ENCODE results near the gene ARID3A. TPM values are rescaled to one million over a fixed set of nuclear protein-coding genes. Genes with fewer than 3 reads are reported as not detected.

ARID3A gene
- total RNA-seq, 1 experiment from 2014 or later = 116 TPM

DNA sequence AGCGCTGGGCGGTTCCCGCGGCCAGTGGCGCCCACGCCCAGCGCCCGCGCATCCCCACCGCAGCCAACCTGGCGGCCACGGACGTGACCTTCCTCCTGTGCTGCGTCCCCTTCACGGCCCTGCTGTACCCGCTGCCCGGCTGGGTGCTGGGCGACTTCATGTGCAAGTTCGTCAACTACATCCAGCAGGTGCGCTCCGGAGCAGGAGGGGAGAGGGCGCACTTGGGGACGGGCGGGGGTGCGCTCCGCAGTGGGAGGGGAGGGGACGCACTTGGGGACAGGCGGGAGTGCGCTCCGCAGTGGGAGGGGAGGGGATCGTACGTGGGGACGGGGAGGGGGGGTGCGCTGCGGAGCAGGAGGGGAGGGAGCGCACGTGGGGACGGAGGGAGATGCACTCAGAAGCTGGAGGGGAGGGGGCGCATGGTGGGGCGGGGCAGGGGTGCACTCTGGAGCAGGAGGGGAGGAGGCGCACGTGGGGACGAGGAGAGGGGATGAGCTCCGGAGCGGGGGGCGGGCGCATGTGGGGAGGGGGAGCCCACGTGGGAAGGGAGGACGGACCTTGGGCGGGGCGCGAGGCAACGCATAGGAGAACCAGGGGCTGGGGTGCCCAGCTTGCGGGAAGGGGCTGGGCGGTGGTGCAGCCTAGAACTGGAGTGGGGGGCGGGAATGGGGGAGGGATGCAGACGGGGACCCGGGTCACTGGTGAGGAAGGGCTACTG lies 7.2 kb upstream of the ARID3A start:
- H3K9me3 Mint-ChIP-seq = no peaks in the 10 kb centered on the region
- no peaks in the 10 kb centered on the region for H3K36me3 Mint-ChIP-seq
- peak; percentile 64 for DNase-seq (ENCODE audit: low spot score)
- H3K4me1 Mint-ChIP-seq = peaks cover 8% of the 10 kb centered on the region
- no peak overlapping the region for H3K27ac Mint-ChIP-seq
- POLR2A ChIA-PET = interaction anchor here (0.6 to 1.3 kb wide), 2 partner anchors 77 to 146 kb away, joined by 3 to 4 read pairs; no protein-coding TSS in a partner anchor
- TF ChIP-seq TP53 (CRISPR knock-in tag; IDR thresholded peaks at IDR 0.05) = no peak
- TF ChIP-seq, protein P1, sequence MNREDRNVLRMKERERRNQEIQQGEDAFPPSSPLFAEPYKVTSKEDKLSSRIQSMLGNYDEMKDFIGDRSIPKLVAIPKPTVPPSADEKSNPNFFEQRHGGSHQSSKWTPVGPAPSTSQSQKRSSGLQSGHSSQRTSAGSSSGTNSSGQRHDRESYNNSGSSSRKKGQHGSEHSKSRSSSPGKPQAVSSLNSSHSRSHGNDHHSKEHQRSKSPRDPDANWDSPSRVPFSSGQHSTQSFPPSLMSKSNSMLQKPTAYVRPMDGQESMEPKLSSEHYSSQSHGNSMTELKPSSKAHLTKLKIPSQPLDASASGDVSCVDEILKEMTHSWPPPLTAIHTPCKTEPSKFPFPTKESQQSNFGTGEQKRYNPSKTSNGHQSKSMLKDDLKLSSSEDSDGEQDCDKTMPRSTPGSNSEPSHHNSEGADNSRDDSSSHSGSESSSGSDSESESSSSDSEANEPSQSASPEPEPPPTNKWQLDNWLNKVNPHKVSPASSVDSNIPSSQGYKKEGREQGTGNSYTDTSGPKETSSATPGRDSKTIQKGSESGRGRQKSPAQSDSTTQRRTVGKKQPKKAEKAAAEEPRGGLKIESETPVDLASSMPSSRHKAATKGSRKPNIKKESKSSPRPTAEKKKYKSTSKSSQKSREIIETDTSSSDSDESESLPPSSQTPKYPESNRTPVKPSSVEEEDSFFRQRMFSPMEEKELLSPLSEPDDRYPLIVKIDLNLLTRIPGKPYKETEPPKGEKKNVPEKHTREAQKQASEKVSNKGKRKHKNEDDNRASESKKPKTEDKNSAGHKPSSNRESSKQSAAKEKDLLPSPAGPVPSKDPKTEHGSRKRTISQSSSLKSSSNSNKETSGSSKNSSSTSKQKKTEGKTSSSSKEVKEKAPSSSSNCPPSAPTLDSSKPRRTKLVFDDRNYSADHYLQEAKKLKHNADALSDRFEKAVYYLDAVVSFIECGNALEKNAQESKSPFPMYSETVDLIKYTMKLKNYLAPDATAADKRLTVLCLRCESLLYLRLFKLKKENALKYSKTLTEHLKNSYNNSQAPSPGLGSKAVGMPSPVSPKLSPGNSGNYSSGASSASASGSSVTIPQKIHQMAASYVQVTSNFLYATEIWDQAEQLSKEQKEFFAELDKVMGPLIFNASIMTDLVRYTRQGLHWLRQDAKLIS (CRISPR knock-in tag; IDR thresholded peaks at IDR 0.05; ENCODE audit: borderline replicate concordance) = no peak
- no peak for TF ChIP-seq ELF4 (CRISPR knock-in tag; IDR thresholded peaks at IDR 0.05; ENCODE audit: low read depth)
- no peak for TF ChIP-seq SOX15 (CRISPR knock-in tag; IDR thresholded peaks at IDR 0.05)
- no peak for TF ChIP-seq CREB1 (CRISPR knock-in tag; IDR thresholded peaks at IDR 0.05)
- TF ChIP-seq EMX1 (CRISPR knock-in tag; IDR thresholded peaks at IDR 0.05) = no peak
- no peak for TF ChIP-seq KAT7 (CRISPR knock-in tag; IDR thresholded peaks at IDR 0.05; ENCODE audit: borderline replicate concordance)
- no peak for TF ChIP-seq ZNF317 (CRISPR knock-in tag; IDR thresholded peaks at IDR 0.05; ENCODE audit: borderline replicate concordance, low read depth)
- no peak for TF ChIP-seq HMGXB4 (CRISPR knock-in tag; IDR thresholded peaks at IDR 0.05)
- no peak for TF ChIP-seq ATF6 (CRISPR knock-in tag; IDR thresholded peaks at IDR 0.05)
- no peak for TF ChIP-seq SP1 (CRISPR knock-in tag; conservative IDR thresholded peaks at IDR 0.05)
- TF ChIP-seq GRHL2 (CRISPR knock-in tag; IDR thresholded peaks at IDR 0.05; ENCODE audit: insufficient replicate concordance, severe bottlenecking) = no peak
- TF ChIP-seq JUN (CRISPR knock-in tag; IDR thresholded peaks at IDR 0.05) = no peak
- TF ChIP-seq ZNF121 (CRISPR knock-in tag; IDR thresholded peaks at IDR 0.05) = no peak
- no peak for TF ChIP-seq ZNF219 (CRISPR knock-in tag; IDR thresholded peaks at IDR 0.05; ENCODE audit: borderline replicate concordance)
- H3K27me3 Mint-ChIP-seq (ENCODE audit: low read depth) = peaks cover 75% of the 10 kb centered on the region
- CTCF ChIA-PET = interaction anchor here (0.6 to 2.8 kb wide), 15 partner anchors 17 to 299 kb away, joined by 3 to 18 read pairs (median 3); partner anchors contain the start of genes CFD, MED16 and RNU6-9
- peak overlapping the region; percentile 55 for H3K4me3 Mint-ChIP-seq
- no peak for ATAC-seq

- H3K36me3 Mint-ChIP-seq = no peaks in the 10 kb centered on the region
- CTCF ChIA-PET = interaction anchor here (0.7 to 2.8 kb wide), 15 partner anchors 17 to 259 kb away, joined by 3 to 18 read pairs (median 4); partner anchors contain the start of genes CFD, MED16, RNU6-9 and WDR18
- DNase-seq (ENCODE audit: low spot score) = peak; percentile 59
- no peak for TF ChIP-seq TCF7 (CRISPR knock-in tag; IDR thresholded peaks at IDR 0.05; ENCODE audit: low read depth)
- TF ChIP-seq SP1 (CRISPR knock-in tag; conservative IDR thresholded peaks at IDR 0.05) = 0 out of 2 replicates have a peak, but pooled peaks have one; percentile 14
- TF ChIP-seq, protein P2, sequence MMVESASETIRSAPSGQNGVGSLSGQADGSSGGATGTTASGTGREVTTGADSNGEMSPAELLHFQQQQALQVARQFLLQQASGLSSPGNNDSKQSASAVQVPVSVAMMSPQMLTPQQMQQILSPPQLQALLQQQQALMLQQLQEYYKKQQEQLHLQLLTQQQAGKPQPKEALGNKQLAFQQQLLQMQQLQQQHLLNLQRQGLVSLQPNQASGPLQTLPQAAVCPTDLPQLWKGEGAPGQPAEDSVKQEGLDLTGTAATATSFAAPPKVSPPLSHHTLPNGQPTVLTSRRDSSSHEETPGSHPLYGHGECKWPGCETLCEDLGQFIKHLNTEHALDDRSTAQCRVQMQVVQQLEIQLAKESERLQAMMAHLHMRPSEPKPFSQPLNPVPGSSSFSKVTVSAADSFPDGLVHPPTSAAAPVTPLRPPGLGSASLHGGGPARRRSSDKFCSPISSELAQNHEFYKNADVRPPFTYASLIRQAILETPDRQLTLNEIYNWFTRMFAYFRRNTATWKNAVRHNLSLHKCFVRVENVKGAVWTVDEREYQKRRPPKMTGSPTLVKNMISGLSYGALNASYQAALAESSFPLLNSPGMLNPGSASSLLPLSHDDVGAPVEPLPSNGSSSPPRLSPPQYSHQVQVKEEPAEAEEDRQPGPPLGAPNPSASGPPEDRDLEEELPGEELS (CRISPR knock-in tag; IDR thresholded peaks at IDR 0.05) = 0 out of 2 replicates have a peak, but pooled peaks have one; percentile 18
- no peak for TF ChIP-seq FOXJ3 (CRISPR knock-in tag; IDR thresholded peaks at IDR 0.05; ENCODE audit: borderline replicate concordance)
- no peak for TF ChIP-seq ZNF232 (CRISPR knock-in tag; IDR thresholded peaks at IDR 0.05)
- TF ChIP-seq ZMAT4 (CRISPR knock-in tag; IDR thresholded peaks at IDR 0.05) = no peak
- TF ChIP-seq, protein P3, sequence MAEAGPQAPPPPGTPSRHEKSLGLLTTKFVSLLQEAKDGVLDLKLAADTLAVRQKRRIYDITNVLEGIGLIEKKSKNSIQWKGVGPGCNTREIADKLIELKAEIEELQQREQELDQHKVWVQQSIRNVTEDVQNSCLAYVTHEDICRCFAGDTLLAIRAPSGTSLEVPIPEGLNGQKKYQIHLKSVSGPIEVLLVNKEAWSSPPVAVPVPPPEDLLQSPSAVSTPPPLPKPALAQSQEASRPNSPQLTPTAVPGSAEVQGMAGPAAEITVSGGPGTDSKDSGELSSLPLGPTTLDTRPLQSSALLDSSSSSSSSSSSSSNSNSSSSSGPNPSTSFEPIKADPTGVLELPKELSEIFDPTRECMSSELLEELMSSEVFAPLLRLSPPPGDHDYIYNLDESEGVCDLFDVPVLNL (CRISPR knock-in tag; IDR thresholded peaks at IDR 0.05; ENCODE audit: borderline replicate concordance, low read depth) = peak; percentile 51; the same call in 1 of the 2 replicates
Observed at GRCh38 chr19:919199-920050, 6.4 kb upstream of the ARID3A start.

More at GRCh38 chr19:919199-920050, 6.4 kb upstream of the ARID3A start:
- POLR2A ChIA-PET = interaction anchor here (0.6 to 1.3 kb wide), 2 partner anchors 77 to 147 kb away, joined by 3 to 4 read pairs; no protein-coding TSS in a partner anchor
- Mint-ChIP-seq H3K4me3 (peak overlapping the region; percentile 48), H3K27me3 (ENCODE audit: low read depth) (peaks cover 67% of the 10 kb centered on the region), H3K4me1 (peaks cover 13% of the 10 kb centered on the region), H3K9me3 (no peaks in the 10 kb centered on the region), H3K27ac (no peak overlapping the region)
- ATAC-seq = peak; percentile 10; the same call in 1 of the 2 replicates

Data from WTC11 (cell line).